LoVo (cell line): ENCODE measurements around the gene GNLY.
"Not testable (repeated sequence)": the region's sequence is repeated elsewhere in the genome, so short reads cannot be mapped to it uniquely, and the experiment has no call there.

Experiments
- DNase-seq: peaks from one replicate; pipeline ENCODE4 v3.0.0-alpha.2; 2016; ENCODE audit warnings: low spot score

GNLY gene

GRCh38 chr2:85710687-85711577 lies 16.8 kb downstream of the GNLY start:
- DNase-seq: no peak

- DNase-seq: no peak
Observed at GRCh38 chr2:85711578-85712060, 17.5 kb downstream of the GNLY start.

GRCh38 chr2:85712336-85712735 lies 18.2 kb downstream of the GNLY start:
- no peak for DNase-seq

GRCh38 chr2:85712849-85713612 lies 18.9 kb downstream of the GNLY start:
- DNase-seq: no peak

GRCh38 chr2:85713836-85714235 lies 19.7 kb downstream of the GNLY start:
- DNase-seq: no peak

- DNase-seq: not testable (repeated sequence)
Observed at GRCh38 chr2:85714421-85714820, 20.3 kb downstream of the GNLY start.

- no peak for DNase-seq
Observed at GRCh38 chr2:85714841-85715240, 20.7 kb downstream of the GNLY start.

GRCh38 chr2:85716346-85716914 lies 22.3 kb downstream of the GNLY start:
- DNase-seq: no peak

GRCh38 chr2:85717308-85718008 lies 23.3 kb downstream of the GNLY start:
- no peak for DNase-seq

- DNase-seq: no peak
Observed at GRCh38 chr2:85718009-85718391, 23.8 kb downstream of the GNLY start.

GRCh38 chr2:85718885-85719492 lies 24.8 kb downstream of the GNLY start:
- DNase-seq: peak; percentile 53

GRCh38 chr2:85719609-85720240 lies 25.6 kb downstream of the GNLY start:
- DNase-seq: no peak

- DNase-seq: no peak
Observed at GRCh38 chr2:85720533-85720932, 26.4 kb downstream of the GNLY start.

GRCh38 chr2:85721641-85722040 lies 27.5 kb downstream of the GNLY start:
- DNase-seq: no peak

- no peak for DNase-seq
Observed at GRCh38 chr2:85722519-85722918, 28.4 kb downstream of the GNLY start.

- DNase-seq: no peak
Observed at GRCh38 chr2:85723707-85724360, 29.7 kb downstream of the GNLY start.

- DNase-seq: no peak
Observed at GRCh38 chr2:85724731-85725181, 30.6 kb downstream of the GNLY start.

GRCh38 chr2:85725451-85725850 lies 31.3 kb downstream of the GNLY start:
- DNase-seq: no peak

- DNase-seq: no peak
Observed at GRCh38 chr2:85727798-85728197, 33.6 kb downstream of the GNLY start.

- no peak for DNase-seq
Observed at GRCh38 chr2:85728342-85728741, 34.2 kb downstream of the GNLY start.
